ENCODE measurements around the gene COL9A1.

GRCh38 chr6:70254784-70255183, 48.1 kb downstream of the COL9A1 start:
- TF ChIP-seq CTCF (IDR thresholded peaks at IDR 0.05) (no peak), EZH2phosphoT487 (IDR thresholded peaks at IDR 0.05; ENCODE audit: borderline replicate concordance, low read depth) (no peak), EP300 (IDR thresholded peaks at IDR 0.05; ENCODE audit: borderline replicate concordance in 1 of 2, low read depth in 1 of 2, low read length in 1 of 2) (no peak), SMC3 (IDR thresholded peaks at IDR 0.05; ENCODE audit: low read depth, low read length) (no peak), SIN3A (IDR thresholded peaks at IDR 0.05; ENCODE audit: borderline replicate concordance, low read depth, low read length) (no peak), USF1 (IDR thresholded peaks at IDR 0.05; ENCODE audit: borderline replicate concordance, low read depth) (no peak), RAD21 (IDR thresholded peaks at IDR 0.05; ENCODE audit: low read length) (no peak), MXI1 (IDR thresholded peaks at IDR 0.05; ENCODE audit: low read depth, low read length) (no peak), NFIC (IDR thresholded peaks at IDR 0.05; ENCODE audit: borderline replicate concordance) (no peak), POLR2AphosphoS5 (IDR thresholded peaks at IDR 0.05; ENCODE audit: low read depth, low read length) (no peak), TAF1 (IDR thresholded peaks at IDR 0.05; ENCODE audit: borderline replicate concordance, low read depth, low read length) (no peak)
